ENCODE results near the gene RAD51AP1.

- TF ChIP-seq FOXM1 (IDR thresholded peaks at IDR 0.05; ENCODE audit: borderline replicate concordance, low read depth) (no peak), REST (IDR thresholded peaks at IDR 0.05; ENCODE audit: low read depth) (no peak), NFIC (IDR thresholded peaks at IDR 0.05) (no peak), ZBTB7A (IDR thresholded peaks at IDR 0.05; ENCODE audit: low read depth) (no peak), YY1 (IDR thresholded peaks at IDR 0.05; ENCODE audit: low read depth) (no peak), CREB1 (IDR thresholded peaks at IDR 0.05; ENCODE audit: low read depth) (no peak), TEAD4 (IDR thresholded peaks at IDR 0.05) (no peak), EP300 (IDR thresholded peaks at IDR 0.05; ENCODE audit: borderline replicate concordance) (no peak), RAD21 (IDR thresholded peaks at IDR 0.05; ENCODE audit: low read depth) (no peak), TCF12 (IDR thresholded peaks at IDR 0.05; ENCODE audit: low read depth) (no peak), TAF1 (IDR thresholded peaks at IDR 0.05; ENCODE audit: low read depth) (no peak), MAX (IDR thresholded peaks at IDR 0.05) (no peak)
- TF ChIP-seq, protein P1, sequence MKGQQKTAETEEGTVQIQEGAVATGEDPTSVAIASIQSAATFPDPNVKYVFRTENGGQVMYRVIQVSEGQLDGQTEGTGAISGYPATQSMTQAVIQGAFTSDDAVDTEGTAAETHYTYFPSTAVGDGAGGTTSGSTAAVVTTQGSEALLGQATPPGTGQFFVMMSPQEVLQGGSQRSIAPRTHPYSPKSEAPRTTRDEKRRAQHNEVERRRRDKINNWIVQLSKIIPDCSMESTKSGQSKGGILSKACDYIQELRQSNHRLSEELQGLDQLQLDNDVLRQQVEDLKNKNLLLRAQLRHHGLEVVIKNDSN (IDR thresholded peaks at IDR 0.05), result no peak
Observed at GRCh38 chr12:4552191-4552590, 13.5 kb downstream of the RAD51AP1 start.

Measured in Ishikawa (cell line).